Neural progenitor cell (in vitro differentiated cells): Measurements from ENCODE around the gene STK39. TPM values are rescaled to one million over a fixed set of nuclear protein-coding genes. Genes with fewer than 3 reads are reported as not detected.

ENCODE experiments used
- DNase-seq: peaks from one replicate; pipeline ENCODE4 v3.0.0-alpha.2; 2016; ENCODE audit warnings: low spot score
- H2AFZ ChIP-seq: fragments of 200-600 bp; sonication (generic); replicated peaks from 2 replicates; pipeline ENCODE4 v1.6.1; 2016; ENCODE audit warnings: antibody characterized with exemption
- H3F3A ChIP-seq: fragments of 200-600 bp; sonication (generic); 2 replicates; pipeline ENCODE4 v1.6.1; 2016; ENCODE audit warnings: antibody characterized with exemption, low read depth
- H3K27ac ChIP-seq: fragments of 200-600 bp; sonication (generic); 2 replicates; pipeline ENCODE4 v1.5.1; 2016; ENCODE audit warnings: mild to moderate bottlenecking
- H3K27me3 ChIP-seq: fragments of 200-600 bp; sonication (generic); 2 replicates; pipeline ENCODE4 v1.6.1; 2016; ENCODE audit warnings: mild to moderate bottlenecking, moderate library complexity
- H3K36me3 ChIP-seq: fragments of 200-600 bp; sonication (generic); 2 replicates; pipeline ENCODE4 v1.5.1; 2016
- H3K4me1 ChIP-seq: fragments of 200-600 bp; sonication (generic); 2 replicates; pipeline ENCODE4 v1.6.1; 2016; ENCODE audit warnings: mixed run types
- H3K4me2 ChIP-seq: fragments of 200-600 bp; sonication (generic); 2 replicates; pipeline ENCODE4 v1.6.1; 2016
- H3K4me3 ChIP-seq: fragments of 200-600 bp; sonication (generic); 2 replicates; pipeline ENCODE4 v1.5.1; 2016
- H3K79me2 ChIP-seq: fragments of 200-600 bp; sonication (generic); 2 replicates; pipeline ENCODE4 v1.6.1; 2016; ENCODE audit warnings: low read depth
- H3K9ac ChIP-seq: fragments of 200-600 bp; sonication (generic); 2 replicates; pipeline ENCODE4 v1.6.1; 2016
- H3K9me3 ChIP-seq: fragments of 200-600 bp; sonication (generic); 2 replicates; pipeline ENCODE4 v1.5.1; 2016; ENCODE audit warnings: low read depth
- H4K20me1 ChIP-seq: fragments of 200-600 bp; sonication (generic); 2 replicates; pipeline ENCODE4 v1.6.1; 2016; ENCODE audit warnings: low read depth
- H3K27ac Mint-ChIP-seq: 3 replicates; pipeline ENCODE4 v1.8.0; 2021; ENCODE audit warnings: mixed read lengths
- H3K27me3 Mint-ChIP-seq: 2 replicates; pipeline ENCODE4 v1.8.0; 2022; ENCODE audit warnings: low read depth, mild to moderate bottlenecking, inconsistent platforms, moderate library complexity, mixed read lengths; ENCODE audit not compliant: insufficient read depth
- H3K36me3 Mint-ChIP-seq: 3 replicates; pipeline ENCODE4 v1.8.0; 2021; ENCODE audit warnings: mixed read lengths
- H3K4me1 Mint-ChIP-seq: 3 replicates; pipeline ENCODE4 v1.8.0; 2021; ENCODE audit warnings: mixed read lengths
- H3K4me3 Mint-ChIP-seq: 3 replicates; pipeline ENCODE4 v1.8.0; 2021; ENCODE audit warnings: mild to moderate bottlenecking, moderate library complexity, mixed read lengths
- H3K9me3 Mint-ChIP-seq: 3 replicates; pipeline ENCODE4 v1.8.0; 2020; ENCODE audit warnings: mixed read lengths
- EZH2 ChIP-seq: fragments of 200-600 bp; sonication (generic); IDR thresholded peaks from 2 replicates; pipeline ENCODE4 v1.6.1; 2017; ENCODE audit warnings: antibody characterized with exemption, mild to moderate bottlenecking, moderate library complexity
- EZH2phosphoT487 ChIP-seq: fragments of 200-600 bp; sonication (generic); IDR thresholded peaks from 2 replicates; pipeline ENCODE4 v1.6.1; 2017; ENCODE audit warnings: antibody characterized with exemption
- total RNA-seq: library from RNA; depleted of rRNA; stranded (reverse); fragments of >200 nt; gene quantifications from 2 replicates; pipeline ENCODE4 v1.2.3, GENCODE V29; 2015; ENCODE audit warnings: low replicate concordance
- TF ChIP-seq, protein P1 (sequence below): fragments of 200-600 bp; sonication (generic); IDR thresholded peaks from 2 replicates; pipeline ENCODE4 v1.5.1; 2017; ENCODE audit warnings: antibody characterized with exemption, mild to moderate bottlenecking

Gene STK39
- total RNA-seq, 1 donor from 2014 or later, result 23.8 TPM

GRCh38 chr2:168160897-168161296, 86.5 kb downstream of the STK39 start:
- Histone ChIP-seq H2AFZ (no peak overlapping the region), H4K20me1 (no peaks in the 10 kb centered on the region), H3F3A (peaks cover 26% of the 10 kb centered on the region), H3K4me2 (no peak overlapping the region), H3K9me3 (no peaks in the 10 kb centered on the region), H3K4me3 (no peak overlapping the region), H3K27me3 (no peaks in the 10 kb centered on the region), H3K79me2 (no peaks in the 10 kb centered on the region), H3K4me1 (peaks cover 36% of the 10 kb centered on the region), H3K9ac (no peak overlapping the region), H3K36me3 (peaks cover 4% of the 10 kb centered on the region), H3K27ac (no peak overlapping the region)
- peak; percentile 51 for DNase-seq
- Mint-ChIP-seq H3K4me1 (peaks cover 10% of the 10 kb centered on the region), H3K4me3 (no peak overlapping the region), H3K9me3 (no peaks in the 10 kb centered on the region), H3K36me3 (peaks cover 15% of the 10 kb centered on the region), H3K27me3 (no peaks in the 10 kb centered on the region), H3K27ac (no peak overlapping the region)
- TF ChIP-seq, protein P1, sequence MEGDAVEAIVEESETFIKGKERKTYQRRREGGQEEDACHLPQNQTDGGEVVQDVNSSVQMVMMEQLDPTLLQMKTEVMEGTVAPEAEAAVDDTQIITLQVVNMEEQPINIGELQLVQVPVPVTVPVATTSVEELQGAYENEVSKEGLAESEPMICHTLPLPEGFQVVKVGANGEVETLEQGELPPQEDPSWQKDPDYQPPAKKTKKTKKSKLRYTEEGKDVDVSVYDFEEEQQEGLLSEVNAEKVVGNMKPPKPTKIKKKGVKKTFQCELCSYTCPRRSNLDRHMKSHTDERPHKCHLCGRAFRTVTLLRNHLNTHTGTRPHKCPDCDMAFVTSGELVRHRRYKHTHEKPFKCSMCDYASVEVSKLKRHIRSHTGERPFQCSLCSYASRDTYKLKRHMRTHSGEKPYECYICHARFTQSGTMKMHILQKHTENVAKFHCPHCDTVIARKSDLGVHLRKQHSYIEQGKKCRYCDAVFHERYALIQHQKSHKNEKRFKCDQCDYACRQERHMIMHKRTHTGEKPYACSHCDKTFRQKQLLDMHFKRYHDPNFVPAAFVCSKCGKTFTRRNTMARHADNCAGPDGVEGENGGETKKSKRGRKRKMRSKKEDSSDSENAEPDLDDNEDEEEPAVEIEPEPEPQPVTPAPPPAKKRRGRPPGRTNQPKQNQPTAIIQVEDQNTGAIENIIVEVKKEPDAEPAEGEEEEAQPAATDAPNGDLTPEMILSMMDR, result peak; percentile 49
- no peak for TF ChIP-seq EZH2

- H3K4me3 ChIP-seq, result no peak overlapping the region
- H4K20me1 ChIP-seq, result no peaks in the 10 kb centered on the region
- no peak overlapping the region for H3K27ac ChIP-seq
- no peak overlapping the region for H3K4me2 ChIP-seq
- H3K27me3 Mint-ChIP-seq, result peaks cover 2% of the 10 kb centered on the region
- no peaks in the 10 kb centered on the region for H3K79me2 ChIP-seq
- peaks cover 4% of the 10 kb centered on the region for H3K4me1 Mint-ChIP-seq
- H3K4me3 Mint-ChIP-seq, result no peak overlapping the region
- peaks cover 16% of the 10 kb centered on the region for H3F3A ChIP-seq
- no peak overlapping the region for H2AFZ ChIP-seq
- H3K9me3 ChIP-seq, result no peaks in the 10 kb centered on the region
- H3K36me3 ChIP-seq, result peaks cover 4% of the 10 kb centered on the region
- peaks cover 15% of the 10 kb centered on the region for H3K36me3 Mint-ChIP-seq
- DNase-seq, result no peak
- TF ChIP-seq, protein P1, result no peak
- H3K27me3 ChIP-seq, result no peaks in the 10 kb centered on the region
- no peaks in the 10 kb centered on the region for H3K9me3 Mint-ChIP-seq
- H3K4me1 ChIP-seq, result peaks cover 26% of the 10 kb centered on the region
- no peak overlapping the region for H3K9ac ChIP-seq
- H3K27ac Mint-ChIP-seq, result no peak overlapping the region
These were observed 87.4 kb downstream of the STK39 start for GRCh38 chr2:168159754-168160585.

GRCh38 chr2:168158586-168158985, 88.8 kb downstream of the STK39 start:
- Histone ChIP-seq H2AFZ (no peak overlapping the region), H3K27me3 (no peaks in the 10 kb centered on the region), H3K27ac (no peak overlapping the region), H3K36me3 (peaks cover 3% of the 10 kb centered on the region), H3K79me2 (no peaks in the 10 kb centered on the region), H3K9ac (no peak overlapping the region), H3K4me2 (no peak overlapping the region), H3K4me3 (no peak overlapping the region), H3K4me1 (peaks cover 13% of the 10 kb centered on the region), H3K9me3 (no peaks in the 10 kb centered on the region), H3F3A (peaks cover 2% of the 10 kb centered on the region), H4K20me1 (no peaks in the 10 kb centered on the region)
- no peak for DNase-seq
- Mint-ChIP-seq H3K27ac (no peak overlapping the region), H3K4me1 (peaks cover 3% of the 10 kb centered on the region), H3K27me3 (peaks cover 2% of the 10 kb centered on the region), H3K4me3 (no peak overlapping the region), H3K9me3 (no peaks in the 10 kb centered on the region), H3K36me3 (peaks cover 13% of the 10 kb centered on the region)
- TF ChIP-seq, protein P1, result no peak
- no peak for TF ChIP-seq EZH2
- TF ChIP-seq EZH2phosphoT487, result no peak
